CD8-positive, alpha-beta memory T cell (primary cell): ENCODE results near the gene OR10J5. TPM values are rescaled to one million over a fixed set of nuclear protein-coding genes. Genes with fewer than 3 reads are reported as not detected.
"Not testable (repeated sequence)": the region's sequence is repeated elsewhere in the genome, so short reads cannot be mapped to it uniquely, and the experiment has no call there.

Experiments
- CTCF ChIA-PET: fragments of 350-600 bp; sonication (Branson Sonifier 250); formaldehyde crosslinking; loops from one replicate; lab custom pipeline; 2021; ENCODE audit warnings: antibody characterized with exemption; lab: Charles Lee
- POLR2A ChIA-PET: fragments of 350-600 bp; sonication (Branson Sonifier 250); formaldehyde crosslinking; loops from one replicate; lab custom pipeline; 2021; ENCODE audit warnings: antibody characterized with exemption; lab: Charles Lee
- DNase-seq, 5 donors: peaks; one replicate each; pipeline versions ENCODE4 v3.0.0 to v3.0.0-alpha.2; 2020 to 2022; ENCODE audit warnings: mixed read lengths in 1 of 5
- H3K27ac ChIP-seq: one replicate; pipeline ENCODE4 v1.7.0; 2013; ENCODE audit warnings: low read depth, mild to moderate bottlenecking, low read length, moderate library complexity
- H3K27me3 ChIP-seq: 2 replicates; pipeline ENCODE4 v1.7.0; 2013; ENCODE audit warnings: low read length, mild to moderate bottlenecking; ENCODE audit not compliant: insufficient read depth, poor library complexity, severe bottlenecking
- H3K36me3 ChIP-seq: 2 replicates; pipeline ENCODE4 v1.7.0; 2013; ENCODE audit warnings: mild to moderate bottlenecking, low read length, moderate library complexity; ENCODE audit not compliant: insufficient read depth
- H3K4me1 ChIP-seq: 2 replicates; pipeline ENCODE4 v1.7.0; 2013; ENCODE audit warnings: mild to moderate bottlenecking, low read length, moderate library complexity; ENCODE audit not compliant: insufficient read depth
- H3K4me3 ChIP-seq: 2 replicates; pipeline ENCODE4 v1.7.0; 2013; ENCODE audit warnings: mild to moderate bottlenecking, low read length
- H3K9me3 ChIP-seq: 2 replicates; pipeline ENCODE4 v1.7.0; 2013; ENCODE audit warnings: mild to moderate bottlenecking, low read length
- H3K27ac Mint-ChIP-seq, 8 donors: one replicate each; pipeline ENCODE4 v1.8.0; 2020 to 2021; ENCODE audit warnings: mixed read lengths in 8 of 8, mild to moderate bottlenecking in 6 of 8, inconsistent platforms in 3 of 8, moderate library complexity in 3 of 8
- H3K27me3 Mint-ChIP-seq, 2 donors: one replicate each; pipeline ENCODE4 v1.8.0; 2020 to 2021; ENCODE audit warnings: mixed read lengths in 2 of 2, mild to moderate bottlenecking in 1 of 2, moderate library complexity in 1 of 2
- H3K36me3 Mint-ChIP-seq, 3 donors: one replicate each; pipeline ENCODE4 v1.8.0; 2020 to 2021; ENCODE audit warnings: mixed read lengths in 3 of 3, inconsistent platforms in 1 of 3, mild to moderate bottlenecking in 1 of 3
- H3K4me1 Mint-ChIP-seq, 3 donors: one replicate each; pipeline ENCODE4 v1.8.0; 2020 to 2021; ENCODE audit warnings: mixed read lengths in 3 of 3, inconsistent platforms in 1 of 3, mild to moderate bottlenecking in 1 of 3
- H3K4me3 Mint-ChIP-seq, 7 donors: one replicate each; pipeline ENCODE4 v1.8.0; 2020 to 2021; ENCODE audit warnings: mixed read lengths in 7 of 7, mild to moderate bottlenecking in 6 of 7, moderate library complexity in 4 of 7, inconsistent platforms in 2 of 7
- H3K9me3 Mint-ChIP-seq, 5 donors: one replicate each; pipeline ENCODE4 v1.8.0; 2020 to 2022; ENCODE audit warnings: mixed read lengths in 5 of 5, mild to moderate bottlenecking in 3 of 5, moderate library complexity in 2 of 5, inconsistent platforms in 1 of 5
- polyA plus RNA-seq: library from polyadenylated mRNA; unstranded; fragments of 300-500 nt; fragmentation: Illumina TruSeq; gene quantifications from one replicate; pipeline ENCODE4 v1.2.3, GENCODE V29; 2021
- total RNA-seq, 2 experiments: library from RNA; stranded (reverse); gene quantifications; one replicate each; pipeline ENCODE4 v1.2.3, GENCODE V29; 2021

OR10J5 gene
- total and polyA plus RNA-seq, 3 experiments from 2014 or later = not detected

- H3K9me3 ChIP-seq = no peaks in the 10 kb centered on the region
- no peak overlapping the region for H3K27ac ChIP-seq
- H3K4me1 ChIP-seq = no peaks in the 10 kb centered on the region
- H3K27ac Mint-ChIP-seq = no peak overlapping the region
- H3K36me3 ChIP-seq = no peaks in the 10 kb centered on the region
- H3K36me3 Mint-ChIP-seq = no peaks in the 10 kb centered on the region
- ChIA-PET POLR2A (no interaction called here), CTCF (no interaction called here)
- peaks cover 5 to 19% (median 14%) of the 10 kb centered on the region in 5 donors for H3K9me3 Mint-ChIP-seq
- H3K27me3 Mint-ChIP-seq = peaks cover 0 to 10% of the 10 kb centered on the region in 2 donors
- no peak overlapping the region for H3K4me3 Mint-ChIP-seq
- H3K4me1 Mint-ChIP-seq = no peaks in the 10 kb centered on the region
- DNase-seq = no peak
- H3K4me3 ChIP-seq = no peak overlapping the region
- H3K27me3 ChIP-seq = no peaks in the 10 kb centered on the region
Observed at GRCh38 chr1:159508951-159509350, 26.9 kb downstream of the OR10J5 start.

GRCh38 chr1:159505676-159506075 lies 30.1 kb downstream of the OR10J5 start:
- H3K4me3 Mint-ChIP-seq = no peak overlapping the region
- no peaks in the 10 kb centered on the region for H3K9me3 ChIP-seq
- DNase-seq = no peak
- H3K27me3 Mint-ChIP-seq = peaks cover 13 to 26% of the 10 kb centered on the region in 2 donors
- no peak overlapping the region for H3K4me3 ChIP-seq
- ChIA-PET POLR2A (no interaction called here), CTCF (no interaction called here)
- no peaks in the 10 kb centered on the region for H3K4me1 ChIP-seq
- H3K27ac ChIP-seq = no peak overlapping the region
- peaks cover 5 to 20% (median 15%) of the 10 kb centered on the region in 5 donors for H3K9me3 Mint-ChIP-seq
- no peaks in the 10 kb centered on the region for H3K27me3 ChIP-seq
- no peaks in the 10 kb centered on the region for H3K36me3 Mint-ChIP-seq
- H3K4me1 Mint-ChIP-seq = no peaks in the 10 kb centered on the region
- H3K27ac Mint-ChIP-seq = no peak overlapping the region
- no peaks in the 10 kb centered on the region for H3K36me3 ChIP-seq

GRCh38 chr1:159501082-159501481 lies 34.7 kb downstream of the OR10J5 start:
- H3K9me3 ChIP-seq = no peaks in the 10 kb centered on the region
- Mint-ChIP-seq H3K9me3 (peaks cover 16 to 28% (median 25%) of the 10 kb centered on the region in 5 donors), H3K4me3 (no peak overlapping the region), H3K36me3 (peaks cover 0 to 3% (median 0%) of the 10 kb centered on the region in 3 donors), H3K4me1 (no peaks in the 10 kb centered on the region), H3K27ac (no peak overlapping the region), H3K27me3 (peaks cover 18 to 19% of the 10 kb centered on the region in 2 donors)
- H3K36me3 ChIP-seq = no peaks in the 10 kb centered on the region
- ChIA-PET CTCF (no interaction called here), POLR2A (no interaction called here)
- no peaks in the 10 kb centered on the region for H3K4me1 ChIP-seq
- no peak for DNase-seq
- H3K4me3 ChIP-seq = no peak overlapping the region
- no peaks in the 10 kb centered on the region for H3K27me3 ChIP-seq
- no peak overlapping the region for H3K27ac ChIP-seq

GRCh38 chr1:159494513-159495210 lies 41.1 kb downstream of the OR10J5 start:
- H3K9me3 ChIP-seq, CTCF ChIA-PET, POLR2A ChIA-PET, H3K27ac Mint-ChIP-seq, H3K27ac ChIP-seq, H3K4me3 Mint-ChIP-seq, DNase-seq, H3K4me1 ChIP-seq, H3K36me3 ChIP-seq, H3K4me3 ChIP-seq, H3K4me1 Mint-ChIP-seq, H3K36me3 Mint-ChIP-seq, H3K27me3 ChIP-seq: not testable (repeated sequence)
- Mint-ChIP-seq H3K27me3 (peaks cover 2 to 11% of the 10 kb centered on the region in 2 donors), H3K9me3 (peaks cover 8 to 27% (median 17%) of the 10 kb centered on the region in 5 donors)

GRCh38 chr1:159493354-159493753 lies 42.5 kb downstream of the OR10J5 start:
- H3K27ac ChIP-seq = no peak overlapping the region
- Mint-ChIP-seq H3K4me3 (no peak overlapping the region), H3K27me3 (peaks cover 0 to 12% of the 10 kb centered on the region in 2 donors), H3K27ac (no peak overlapping the region), H3K36me3 (no peaks in the 10 kb centered on the region), H3K4me1 (no peaks in the 10 kb centered on the region), H3K9me3 (peaks cover 2 to 15% (median 5%) of the 10 kb centered on the region in 5 donors)
- no peaks in the 10 kb centered on the region for H3K27me3 ChIP-seq
- H3K4me1 ChIP-seq = no peaks in the 10 kb centered on the region
- H3K9me3 ChIP-seq = no peaks in the 10 kb centered on the region
- ChIA-PET POLR2A (no interaction called here), CTCF (no interaction called here)
- no peak overlapping the region for H3K4me3 ChIP-seq
- no peaks in the 10 kb centered on the region for H3K36me3 ChIP-seq
- DNase-seq = no peak

GRCh38 chr1:159492575-159493323 lies 43.1 kb downstream of the OR10J5 start:
- Mint-ChIP-seq H3K27me3 (peaks cover 0 to 12% of the 10 kb centered on the region in 2 donors), H3K36me3 (no peaks in the 10 kb centered on the region), H3K4me3 (no peak overlapping the region), H3K9me3 (peaks cover under 1 to 9% (median 3%) of the 10 kb centered on the region in 5 donors), H3K27ac (no peak overlapping the region), H3K4me1 (no peaks in the 10 kb centered on the region)
- H3K4me1 ChIP-seq = no peaks in the 10 kb centered on the region
- CTCF ChIA-PET = no interaction called here
- POLR2A ChIA-PET = no interaction called here
- no peaks in the 10 kb centered on the region for H3K9me3 ChIP-seq
- no peak overlapping the region for H3K4me3 ChIP-seq
- no peaks in the 10 kb centered on the region for H3K27me3 ChIP-seq
- H3K36me3 ChIP-seq = no peaks in the 10 kb centered on the region
- H3K27ac ChIP-seq = no peak overlapping the region
- DNase-seq = no peak

Other genes starting within 250 kb of the OR10J5 start
- gene FCER1A, start 233.7 kb downstream of the OR10J5 start, total RNA-seq = not detected
- gene FCER1A, start 233.7 kb downstream of the OR10J5 start, polyA plus RNA-seq = not detected
- not detected for gene OR10J4, start 103.8 kb downstream of the OR10J5 start, total RNA-seq
- not detected for gene OR10J4, start 103.8 kb downstream of the OR10J5 start, polyA plus RNA-seq
- gene OR10J1, start 96.3 kb downstream of the OR10J5 start, total RNA-seq = not detected
- gene OR10J1, start 96.3 kb downstream of the OR10J5 start, polyA plus RNA-seq = not detected
- not detected for gene APCS, start 51.8 kb upstream of the OR10J5 start, total RNA-seq
- not detected for gene APCS, start 51.8 kb upstream of the OR10J5 start, polyA plus RNA-seq
- gene CRP, start 178.6 kb upstream of the OR10J5 start, total RNA-seq = not detected
- gene CRP, start 178.6 kb upstream of the OR10J5 start, polyA plus RNA-seq = not detected
- gene DUSP23, start 245.0 kb upstream of the OR10J5 start, total RNA-seq = 10 to 100 TPM; 35.5 to 38.1 TPM
- gene DUSP23, start 245.0 kb upstream of the OR10J5 start, polyA plus RNA-seq = 65.8 TPM